DMS53 (cell line): ENCODE data around the gene PHACTR1.

Experiments used
- DNase-seq: peaks from one replicate; lab custom pipeline; 2025; lab: John Stamatoyannopoulos, UW

Gene PHACTR1

GRCh38 chr6:13289789-13290318 is 573.3 kb downstream of the PHACTR1 start:
- DNase-seq, result no peak

DNA sequence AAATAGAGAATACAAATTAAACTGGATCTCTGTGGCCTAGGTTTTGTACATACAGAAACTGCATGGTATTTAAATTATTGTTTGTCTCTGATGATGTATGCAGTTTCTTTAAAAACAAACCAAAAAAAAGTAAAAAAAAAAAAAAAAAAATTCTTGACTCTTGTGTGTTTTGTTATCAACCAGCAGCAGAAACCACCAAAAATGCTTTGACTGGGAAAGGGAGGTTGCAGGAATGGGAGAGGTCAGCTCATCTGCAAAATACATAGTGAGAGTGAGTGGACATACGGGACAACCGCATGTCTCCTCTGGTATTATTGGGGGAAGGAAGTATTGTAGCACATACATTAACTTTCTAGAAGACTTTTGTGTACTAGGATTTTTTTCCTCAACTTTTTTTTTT is 573.8 kb downstream of the PHACTR1 start:
- DNase-seq, result no peak

DNA sequence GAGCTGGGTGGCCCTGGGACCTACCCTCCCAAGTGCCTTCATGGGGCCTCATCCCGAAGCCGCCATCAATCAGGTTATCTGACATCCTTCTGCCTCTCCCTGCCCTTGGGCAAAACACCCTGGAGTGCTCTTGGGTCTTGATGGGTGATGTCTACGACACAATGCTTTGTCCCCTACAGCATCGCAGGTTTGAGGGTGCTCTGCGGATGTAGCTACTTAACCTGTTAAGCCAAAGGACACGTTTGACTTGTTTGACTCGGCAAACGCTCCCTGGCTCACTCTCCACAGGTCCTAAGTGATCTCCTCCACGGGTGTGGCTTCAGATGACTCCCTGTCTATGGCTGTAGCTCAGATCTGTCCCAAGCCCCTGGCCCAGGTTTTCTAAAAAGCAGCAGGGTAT is 576.2 kb downstream of the PHACTR1 start:
- no peak for DNase-seq

- DNase-seq, result no peak
Observed at GRCh38 chr6:13294499-13295069, 578.0 kb downstream of the PHACTR1 start.

DNA sequence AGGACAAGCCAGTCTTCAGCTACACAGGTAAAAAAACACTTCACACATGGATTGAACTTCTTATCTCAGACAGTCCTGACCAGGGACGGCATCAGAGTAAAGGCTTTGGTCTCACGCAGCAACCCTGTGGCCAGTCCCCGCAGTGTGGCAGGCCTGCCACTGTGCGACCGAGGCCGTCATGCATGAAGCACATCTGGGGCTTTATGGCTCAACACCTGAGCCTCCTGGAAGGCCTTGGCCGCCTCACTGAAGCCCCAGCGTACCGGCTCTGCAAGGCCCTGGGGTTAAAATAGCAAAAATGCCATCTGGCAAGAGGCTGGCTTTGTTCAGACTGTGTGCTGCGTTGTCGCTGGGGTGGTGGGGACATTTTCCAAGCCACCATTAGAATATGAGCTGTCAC is 579.0 kb downstream of the PHACTR1 start:
- no peak for DNase-seq

- no peak for DNase-seq
Observed at GRCh38 chr6:13296536-13296997, 580.0 kb downstream of the PHACTR1 start.

DNA sequence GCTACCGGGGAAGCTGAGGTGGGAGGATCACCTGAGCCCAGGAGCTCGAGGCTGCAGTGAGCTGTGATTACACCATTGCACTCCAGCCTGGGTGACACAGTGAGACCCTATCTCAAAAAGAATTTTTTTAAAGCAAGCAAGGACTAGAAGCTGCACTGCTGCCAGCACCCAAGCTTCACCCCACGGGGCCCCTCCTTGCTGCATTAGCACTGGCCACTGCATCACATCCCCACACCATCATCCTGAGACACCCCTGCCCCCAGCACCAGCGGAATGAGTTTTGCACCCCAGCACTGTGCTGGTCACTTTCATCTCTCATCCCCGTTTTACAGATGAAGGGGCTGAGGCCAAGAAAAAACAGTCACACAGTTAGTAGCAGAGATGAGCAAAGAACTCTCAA is 580.8 kb downstream of the PHACTR1 start:
- no peak for DNase-seq

- no peak for DNase-seq
Observed at GRCh38 chr6:13298446-13298845, 581.9 kb downstream of the PHACTR1 start.

DNA sequence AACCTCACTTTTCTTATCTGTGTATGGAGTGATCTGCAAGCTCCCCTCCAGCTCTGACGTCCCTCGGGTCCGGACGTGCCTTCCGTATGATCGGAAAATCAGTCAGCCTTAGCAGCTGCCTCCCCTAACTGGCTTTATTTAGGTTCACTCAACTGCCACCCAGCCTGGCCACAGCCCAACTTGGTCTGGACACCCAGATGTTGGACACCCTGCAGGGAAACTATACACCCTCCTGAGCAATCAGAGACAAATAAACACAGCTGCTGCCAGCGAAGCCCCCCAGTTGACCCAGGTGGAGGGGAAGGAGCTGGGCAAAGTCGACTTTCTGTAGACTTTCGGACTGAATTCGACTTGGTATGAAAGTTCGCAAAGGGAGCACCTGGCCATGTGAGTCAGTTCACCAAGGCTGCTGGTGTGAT is 582.8 kb downstream of the PHACTR1 start:
- no peak for DNase-seq

GRCh38 chr6:13299918-13300317 is 583.4 kb downstream of the PHACTR1 start:
- no peak for DNase-seq

- DNase-seq, result no peak
Observed at GRCh38 chr6:13300643-13301590, 584.4 kb downstream of the PHACTR1 start.

GRCh38 chr6:13302291-13302690 is 585.7 kb downstream of the PHACTR1 start:
- no peak for DNase-seq

DNA sequence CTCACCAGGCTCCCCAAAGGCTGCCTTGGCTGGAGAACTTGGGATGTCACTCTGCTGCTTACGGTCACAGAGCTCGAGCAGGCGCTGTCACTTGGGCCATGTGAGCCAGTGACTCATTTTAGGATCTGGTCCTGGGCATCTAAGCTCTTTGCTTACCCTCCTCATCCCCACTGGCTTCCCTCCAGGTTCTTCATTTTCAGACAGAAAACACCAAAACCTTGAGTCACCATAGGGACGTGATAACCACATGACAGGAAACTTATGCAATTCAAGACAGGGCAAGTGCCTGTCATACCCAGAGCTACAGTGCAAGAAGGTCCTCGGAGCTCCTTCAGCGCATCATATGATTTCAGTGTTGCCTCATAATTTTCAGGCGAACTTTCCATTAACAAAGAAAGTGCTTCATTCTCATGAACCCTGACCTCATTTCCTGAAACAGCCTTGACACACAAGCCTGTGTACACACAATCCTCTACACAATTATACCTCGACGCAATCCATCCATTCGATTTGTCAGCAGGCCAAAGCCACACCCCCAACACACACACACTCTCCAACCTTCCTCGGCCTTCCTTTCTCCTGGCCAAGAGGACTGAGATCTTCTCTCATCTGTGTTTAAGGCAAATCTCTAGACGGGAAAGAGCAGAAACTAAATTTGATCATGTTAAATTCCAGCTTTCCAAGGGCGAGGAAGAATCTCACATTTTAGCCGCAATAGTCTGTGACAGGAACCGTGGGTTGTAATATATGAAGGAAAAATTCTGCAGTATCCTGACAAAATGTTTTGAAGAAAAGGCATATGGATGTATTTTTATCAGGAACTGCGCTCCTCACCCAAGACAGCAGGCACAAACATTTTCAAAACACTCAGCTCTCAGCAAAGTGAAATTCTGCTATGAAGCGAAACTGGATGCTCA is 586.4 kb downstream of the PHACTR1 start:
- DNase-seq, result peak; percentile 82

- DNase-seq, result peak; percentile 44
Observed at GRCh38 chr6:13303668-13304017, 587.1 kb downstream of the PHACTR1 start.

GRCh38 chr6:13304101-13304500 is 587.5 kb downstream of the PHACTR1 start:
- DNase-seq, result no peak

DNA sequence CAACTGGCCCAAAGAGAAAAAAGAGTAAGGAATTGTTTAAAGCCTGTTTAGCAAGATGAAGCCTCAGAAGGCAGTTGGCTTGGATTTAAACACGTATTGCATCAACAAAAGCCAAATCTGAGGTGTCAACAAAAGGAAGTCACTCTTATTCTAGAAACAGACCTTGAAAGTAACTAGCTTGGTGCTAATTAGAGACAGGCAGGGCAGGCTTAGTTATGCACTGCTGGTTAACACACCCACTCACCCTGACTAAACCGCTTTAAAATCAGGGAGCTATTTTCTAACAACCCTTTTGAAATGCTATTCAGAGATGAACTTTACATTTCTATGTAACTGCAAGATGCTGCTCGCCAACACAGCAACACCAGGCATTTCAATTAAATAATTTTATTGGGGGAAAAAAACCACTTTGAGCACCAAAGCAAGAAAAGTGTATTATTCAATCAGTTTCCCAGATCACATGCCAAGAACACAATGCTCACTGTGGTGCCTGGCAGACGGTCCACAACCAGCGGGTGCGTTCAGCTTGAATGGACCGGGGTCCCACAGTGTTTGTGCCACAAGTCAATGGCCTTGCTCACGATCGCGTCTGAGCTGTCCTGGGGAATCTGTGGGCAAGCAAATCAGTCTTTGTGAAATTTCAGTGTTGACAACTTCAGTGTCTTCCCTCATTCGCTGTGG is 588.2 kb downstream of the PHACTR1 start:
- no peak for DNase-seq

DNA sequence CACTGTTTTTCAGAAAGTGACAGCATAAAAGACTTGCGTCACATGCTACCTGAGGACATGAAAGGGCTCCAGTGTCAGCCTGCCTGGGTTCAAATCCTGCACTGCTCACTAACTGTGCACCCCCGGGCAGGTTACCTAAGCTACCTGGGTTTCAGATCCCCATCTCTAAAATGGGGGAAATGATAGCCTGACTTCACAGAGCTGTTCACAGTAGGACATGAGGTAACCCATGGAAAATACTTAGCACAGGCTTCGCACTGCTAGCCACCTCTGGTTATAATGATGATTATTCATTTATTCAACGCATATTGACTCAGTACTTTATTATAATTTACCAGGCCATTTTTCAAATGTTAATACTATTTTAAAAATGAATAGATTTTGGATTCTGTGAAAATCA is 588.7 kb downstream of the PHACTR1 start:
- DNase-seq, result no peak

DNA sequence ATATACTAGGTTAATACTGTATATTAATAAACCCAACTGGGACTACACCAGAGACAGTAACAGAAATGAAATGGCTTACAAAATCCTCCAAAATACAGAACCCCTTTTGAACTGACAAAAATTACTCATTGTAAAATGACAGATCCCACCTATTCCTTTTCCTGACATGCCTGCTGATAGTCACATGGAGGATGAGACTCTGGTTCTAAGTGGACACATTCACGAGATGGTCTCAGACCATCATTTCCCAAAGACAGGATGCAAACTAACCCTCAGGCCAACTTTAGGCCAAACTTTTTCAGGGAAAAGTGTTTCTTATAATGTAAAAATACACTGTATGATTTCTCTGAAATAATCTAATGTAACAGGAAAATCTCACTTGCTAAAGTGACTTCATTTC is 589.2 kb downstream of the PHACTR1 start:
- no peak for DNase-seq

DNA sequence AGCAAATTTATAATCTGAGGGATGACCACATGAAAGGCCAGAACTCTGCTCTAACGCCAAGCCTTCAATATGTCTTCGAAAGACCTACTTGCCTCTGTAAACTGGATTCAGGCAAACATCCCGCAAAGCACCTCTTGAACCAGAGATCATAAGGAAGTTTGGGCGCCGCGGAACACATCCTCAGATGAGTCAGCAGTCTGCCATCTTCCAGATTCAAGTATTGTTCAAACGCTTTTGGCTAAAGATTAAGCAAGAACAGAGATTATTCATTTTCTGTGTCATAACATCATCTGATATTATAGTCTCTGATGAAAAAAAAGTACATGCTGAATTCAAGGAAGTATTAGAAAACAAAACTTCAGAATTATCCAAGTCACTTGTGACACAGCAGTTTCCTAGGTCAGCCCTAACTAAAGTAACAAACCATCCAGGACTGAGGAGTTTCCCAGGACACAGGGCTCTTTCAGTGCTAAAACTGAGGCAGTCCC is 591.0 kb downstream of the PHACTR1 start:
- peak; percentile 46 for DNase-seq

DNA sequence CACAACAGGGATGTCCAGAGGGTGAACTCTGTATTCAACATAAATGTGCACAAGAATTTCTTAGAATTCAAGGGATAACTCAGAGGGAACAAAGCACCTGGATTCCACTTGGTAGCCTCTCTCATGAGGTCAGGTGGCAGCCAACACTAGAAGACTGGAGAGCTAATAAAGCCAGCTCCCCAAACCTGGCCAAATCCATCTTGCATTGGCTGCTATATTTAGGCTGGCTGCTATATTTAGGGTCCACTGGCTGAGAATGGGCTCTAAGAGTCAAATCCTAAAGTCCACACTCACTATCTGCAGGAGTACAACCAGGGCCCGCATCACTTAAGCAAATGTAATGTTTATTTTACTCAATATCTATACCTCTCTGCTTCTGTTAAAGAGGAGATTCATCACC is 591.8 kb downstream of the PHACTR1 start:
- no peak for DNase-seq

DNA sequence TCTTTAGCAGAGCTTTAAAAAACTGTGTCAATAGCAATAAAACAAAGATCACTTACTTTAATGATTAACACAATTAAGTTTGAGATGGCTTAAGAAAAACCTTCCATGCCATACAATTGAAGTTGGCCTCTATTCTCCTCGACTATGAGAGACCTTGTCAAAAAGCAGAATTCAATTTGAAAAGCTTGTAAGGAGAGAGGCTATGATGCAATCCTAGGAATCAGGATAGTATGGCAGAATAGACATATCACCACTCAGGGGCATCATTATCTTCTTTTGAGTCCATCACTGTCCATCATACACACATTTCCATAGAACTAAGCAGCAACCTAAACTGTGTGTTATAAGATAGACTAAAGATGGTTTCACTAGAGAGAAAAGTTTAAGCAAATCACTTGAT is 594.6 kb downstream of the PHACTR1 start:
- no peak for DNase-seq
